T-cell (primary cell): Measurements from ENCODE around the gene SGSM1. TPM values are rescaled to one million over a fixed set of nuclear protein-coding genes. Genes with fewer than 3 reads are reported as not detected.

Experiments
- ATAC-seq, 4 experiments: fragments of 200-7000 bp in 3 of 4; fragments of 150-1000 bp in 1 of 4; cut with Tn5 transposase; replicated peaks in 1 of 4; 1 replicate in 3 of 4; 2 replicates in 1 of 4; pipeline ENCODE4 v1.10.0; 2021; ENCODE audit warnings: moderate library complexity in 3 of 4, mild to moderate bottlenecking in 2 of 4, moderate number of reproducible peaks in 1 of 4
- CTCF ChIA-PET, 2 donors: fragments of 300-600 bp; sonication (Branson Sonifier 250); formaldehyde crosslinking; loops; one replicate each; lab custom pipeline; 2022; ENCODE audit warnings: antibody characterized with exemption in 2 of 2; lab: Charles Lee
- POLR2A ChIA-PET, 2 donors: fragments of 300-600 bp; sonication (Branson Sonifier 250); formaldehyde crosslinking; loops; one replicate each; lab custom pipeline; 2022; ENCODE audit warnings: antibody characterized with exemption in 2 of 2; lab: Charles Lee
- DNase-seq, 35 experiments: peaks; one replicate each; pipeline versions ENCODE4 v3.0.0 to v3.0.0-alpha.2; 2013 to 2023
- H3K27ac ChIP-seq: one replicate; pipeline ENCODE4 v1.5.1; 2013; ENCODE audit warnings: low read length
- H3K27me3 ChIP-seq, 2 experiments: replicated peaks in 1 of 2; 1 replicate in 1 of 2; 2 replicates in 1 of 2; pipeline versions ENCODE4 v1.6.1 to v1.7.0; 2013; ENCODE audit warnings: low read length in 1 of 2, mixed read lengths in 1 of 2; ENCODE audit not compliant: control insufficient read depth in 2 of 2, insufficient read depth in 2 of 2; ENCODE audit errors: extremely low read depth in 1 of 2
- H3K36me3 ChIP-seq, 2 donors: 1 replicate in 1 of 2; 2 replicates in 1 of 2; pipeline versions ENCODE4 v1.6.1 to v1.7.0; 2013; ENCODE audit warnings: low read length in 1 of 2; ENCODE audit not compliant: control insufficient read depth in 2 of 2, insufficient read depth in 1 of 2; ENCODE audit errors: extremely low read depth in 1 of 2
- H3K4me1 ChIP-seq, 2 experiments: 1 replicate in 1 of 2; 2 replicates in 1 of 2; pipeline versions ENCODE4 v1.6.1 to v1.7.0; 2013; ENCODE audit warnings: low read length in 2 of 2, mixed read lengths in 1 of 2; ENCODE audit not compliant: insufficient read depth in 2 of 2, control insufficient read depth in 1 of 2; ENCODE audit errors: extremely low read depth in 1 of 2
- H3K4me3 ChIP-seq, 2 donors: 1 replicate in 1 of 2; 2 replicates in 1 of 2; pipeline versions ENCODE4 v1.5.1 to v1.7.0; 2013; ENCODE audit warnings: mild to moderate bottlenecking in 2 of 2, low read length in 1 of 2, moderate library complexity in 1 of 2; ENCODE audit not compliant: control insufficient read depth in 1 of 2; ENCODE audit errors: extremely low read depth in 1 of 2
- H3K9me3 ChIP-seq: 2 replicates; pipeline ENCODE4 v1.7.0; 2013
- H3K27ac Mint-ChIP-seq, 2 donors: one replicate each; pipeline ENCODE4 v1.8.0; 2020 to 2021; ENCODE audit warnings: mild to moderate bottlenecking in 2 of 2, mixed read lengths in 2 of 2
- H3K27me3 Mint-ChIP-seq, 2 donors: one replicate each; pipeline ENCODE4 v1.8.0; 2021 to 2022; ENCODE audit warnings: mixed read lengths in 2 of 2
- H3K36me3 Mint-ChIP-seq: one replicate; pipeline ENCODE4 v1.8.0; 2021; ENCODE audit warnings: mixed read lengths
- H3K4me1 Mint-ChIP-seq, 3 donors: one replicate each; pipeline ENCODE4 v1.8.0; 2020 to 2022; ENCODE audit warnings: mixed read lengths in 3 of 3, mild to moderate bottlenecking in 1 of 3
- H3K4me3 Mint-ChIP-seq, 3 donors: one replicate each; pipeline ENCODE4 v1.8.0; 2020 to 2022; ENCODE audit warnings: mild to moderate bottlenecking in 3 of 3, mixed read lengths in 3 of 3, moderate library complexity in 3 of 3
- H3K9me3 Mint-ChIP-seq, 3 donors: one replicate each; pipeline ENCODE4 v1.8.0; 2020 to 2022; ENCODE audit warnings: mixed read lengths in 3 of 3
- WGBS: methylation state at CpG from one replicate; pipeline ENCODE4 v1.1.5; 2013; ENCODE audit warnings: missing lambda C conversion rate; ENCODE audit not compliant: insufficient coverage; 5-methylcytosine and 5-hydroxymethylcytosine counted together
- total RNA-seq, 35 experiments: library from RNA in 6 of 35; stranded (reverse) in 6 of 35; fragments of 120-200 nt in 1 of 35; gene quantifications; one replicate each; pipeline versions ENCODE4 v1.2.1 to v1.2.4 and lab custom pipeline; 2013 to 2026

SGSM1 gene
- total RNA-seq, 5 donors from 2014 or later (not counting 1 experiment from before 2014, with no cell fraction given): 0.82 to 2.1 (median 1.7) TPM

DNA sequence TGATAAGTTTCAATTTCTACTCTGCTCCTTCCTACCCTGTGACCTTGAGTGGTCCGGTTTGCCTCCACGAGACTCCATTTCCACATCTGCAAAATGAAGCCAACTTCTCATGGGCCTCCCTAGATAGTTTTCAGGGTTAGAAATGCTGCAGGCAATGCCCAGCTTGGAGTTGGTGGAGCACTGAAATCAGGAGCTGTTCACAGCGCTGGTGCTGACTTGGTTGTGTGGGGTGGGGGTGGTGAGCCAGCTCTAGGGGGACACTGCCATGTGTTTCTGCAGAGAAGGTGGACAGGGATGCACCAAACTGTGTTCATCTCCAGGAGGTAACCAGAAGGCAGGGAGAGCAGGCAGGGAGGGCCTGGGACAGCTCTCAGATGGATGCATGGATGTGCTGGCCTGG is 37.0 kb downstream of the SGSM1 start:
- no peaks in the 10 kb centered on the region for H3K9me3 Mint-ChIP-seq
- H3K4me3 ChIP-seq: no peak overlapping the region
- ATAC-seq: no peak
- no peaks in the 10 kb centered on the region for H3K27me3 Mint-ChIP-seq
- no peaks in the 10 kb centered on the region for H3K9me3 ChIP-seq
- peaks cover 0 to 24% of the 10 kb centered on the region in 2 experiments for H3K4me1 ChIP-seq
- peaks cover 0 to 18% (median 6%) of the 10 kb centered on the region in 3 donors for H3K4me1 Mint-ChIP-seq
- H3K27me3 ChIP-seq: peaks cover 0 to 4% of the 10 kb centered on the region in 2 experiments
- POLR2A ChIA-PET: no interaction called here
- DNase-seq: no peak
- WGBS: 93% methylated on average over 1 of the region's 3 CpGs
- peaks cover 4% of the 10 kb centered on the region for H3K36me3 Mint-ChIP-seq
- no peaks in the 10 kb centered on the region for H3K36me3 ChIP-seq
- H3K27ac ChIP-seq: no peak overlapping the region
- CTCF ChIA-PET: no interaction called here
- no peak overlapping the region for H3K4me3 Mint-ChIP-seq
- H3K27ac Mint-ChIP-seq: no peak overlapping the region

DNA sequence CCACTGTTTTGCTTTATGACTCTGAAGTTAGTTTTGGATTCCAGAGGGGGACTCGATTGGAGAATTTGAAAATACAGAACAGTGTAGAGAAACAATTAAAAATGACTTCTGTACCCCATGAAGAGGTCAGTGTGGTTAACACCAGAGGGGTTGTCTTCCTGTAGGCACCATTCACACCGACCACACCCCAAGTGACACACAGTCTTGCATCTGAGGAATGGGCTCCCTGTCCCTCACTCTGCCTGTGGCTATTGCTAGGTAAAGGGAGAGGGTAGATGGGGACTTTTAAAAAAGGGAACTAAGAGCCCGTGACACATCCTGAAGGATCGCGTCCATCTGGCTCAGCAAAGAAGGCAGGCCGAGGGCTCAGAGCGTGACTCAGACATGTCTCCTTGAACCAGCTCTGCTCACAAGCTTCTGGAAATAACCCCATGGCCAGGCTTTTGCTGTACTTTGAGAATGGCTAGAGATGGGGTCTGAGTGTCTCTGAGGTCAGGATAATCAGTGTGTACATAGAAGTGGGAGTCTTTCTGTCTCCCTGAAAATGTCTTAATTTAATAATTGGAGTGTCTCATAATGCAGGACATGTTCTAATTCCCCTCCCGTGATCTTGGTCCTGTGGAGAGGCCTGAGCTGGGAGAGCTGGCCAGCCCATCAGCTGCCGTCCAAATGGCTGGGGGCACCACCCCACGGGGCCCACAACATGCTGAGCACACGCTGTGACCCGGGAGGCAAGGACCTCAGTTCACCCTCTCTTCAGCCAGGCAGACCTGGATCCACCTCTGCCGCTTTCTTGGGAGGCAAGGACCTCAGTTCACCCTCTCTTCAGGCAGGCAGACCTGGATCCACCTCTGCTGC is 39.3 kb downstream of the SGSM1 start:
- Histone ChIP-seq H3K36me3 (no peaks in the 10 kb centered on the region), H3K9me3 (no peaks in the 10 kb centered on the region), H3K4me3 (no peak overlapping the region), H3K27me3 (peaks cover 0 to 4% of the 10 kb centered on the region in 2 experiments), H3K4me1 (peaks cover 0 to 24% of the 10 kb centered on the region in 2 experiments), H3K27ac (no peak overlapping the region)
- ChIA-PET CTCF (interaction anchor here in 1 of 2 donors (0.5 to 0.6 kb wide), 2 partner anchors 12 to 162 kb away, joined by 3 read pairs; no protein-coding TSS in a partner anchor), POLR2A (no interaction called here)
- no peaks in the 10 kb centered on the region for H3K9me3 Mint-ChIP-seq
- H3K27ac Mint-ChIP-seq: peak overlapping the region in 1 of 2 donors; percentile 47
- ATAC-seq (peak in 1 of 4 experiments; percentile 50), DNase-seq (peak in 5 of 35 experiments; percentile 1 to 12 (median 5))
- WGBS: 56% methylated on average over 11 of the region's 13 CpGs
- no peak overlapping the region for H3K4me3 Mint-ChIP-seq
- peaks cover 0 to 19% (median 6%) of the 10 kb centered on the region in 3 donors for H3K4me1 Mint-ChIP-seq
- no peaks in the 10 kb centered on the region for H3K27me3 Mint-ChIP-seq
- H3K36me3 Mint-ChIP-seq: no peaks in the 10 kb centered on the region

DNA sequence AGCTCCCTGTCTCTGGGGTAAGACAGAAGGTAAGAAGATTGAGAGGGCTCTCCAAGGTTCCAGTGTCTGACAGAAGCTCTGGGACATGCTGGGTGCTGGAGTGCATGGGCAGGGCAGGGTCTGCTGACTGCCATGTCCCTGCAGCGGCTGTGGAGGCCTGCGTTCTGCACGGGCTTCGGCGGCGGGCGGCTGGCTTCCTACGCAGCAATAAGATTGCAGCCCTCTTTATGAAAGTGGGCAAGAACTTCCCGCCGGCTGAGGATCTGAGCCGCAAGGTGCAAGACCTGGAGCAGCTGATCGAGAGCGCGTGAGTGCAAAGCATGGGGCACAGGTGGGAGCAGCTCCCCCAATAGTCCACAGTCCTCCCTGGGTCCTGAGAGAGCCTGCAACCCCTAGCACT is 41.5 kb downstream of the SGSM1 start:
- Mint-ChIP-seq H3K36me3 (no peaks in the 10 kb centered on the region), H3K4me1 (peaks cover 0 to 22% (median 9%) of the 10 kb centered on the region in 3 donors), H3K27ac (no peak overlapping the region), H3K9me3 (no peaks in the 10 kb centered on the region), H3K27me3 (no peaks in the 10 kb centered on the region), H3K4me3 (no peak overlapping the region)
- H3K9me3 ChIP-seq: no peaks in the 10 kb centered on the region
- peaks cover 0 to 4% of the 10 kb centered on the region in 2 experiments for H3K27me3 ChIP-seq
- no peak overlapping the region for H3K4me3 ChIP-seq
- ChIA-PET CTCF (no interaction called here), POLR2A (no interaction called here)
- 96% methylated on average over 14 of the region's 14 CpGs for WGBS
- no peak for ATAC-seq
- DNase-seq: no peak
- H3K27ac ChIP-seq: no peak overlapping the region
- peaks cover 0 to 24% of the 10 kb centered on the region in 2 experiments for H3K4me1 ChIP-seq
- no peaks in the 10 kb centered on the region for H3K36me3 ChIP-seq

GRCh38 chr22:24848559-24849168 is 42.7 kb downstream of the SGSM1 start:
- WGBS: 37% methylated on average over 3 of the region's 4 CpGs
- ChIA-PET POLR2A (no interaction called here), CTCF (interaction anchor here (0.7 to 1.5 kb wide), 2 partner anchors 27 to 79 kb away, joined by 3 to 4 read pairs; no protein-coding TSS in a partner anchor)
- no peaks in the 10 kb centered on the region for H3K36me3 Mint-ChIP-seq
- Histone ChIP-seq H3K9me3 (no peaks in the 10 kb centered on the region), H3K36me3 (no peaks in the 10 kb centered on the region), H3K4me3 (no peak overlapping the region), H3K27ac (no peak overlapping the region), H3K4me1 (peaks cover 0 to 19% of the 10 kb centered on the region in 2 experiments), H3K27me3 (peaks cover 0 to 4% of the 10 kb centered on the region in 2 experiments)
- peaks cover 0 to 20% (median 9%) of the 10 kb centered on the region in 3 donors for H3K4me1 Mint-ChIP-seq
- DNase-seq: no peak
- H3K9me3 Mint-ChIP-seq: no peaks in the 10 kb centered on the region
- no peak for ATAC-seq
- no peak overlapping the region for H3K27ac Mint-ChIP-seq
- H3K27me3 Mint-ChIP-seq: no peaks in the 10 kb centered on the region
- no peak overlapping the region for H3K4me3 Mint-ChIP-seq

DNA sequence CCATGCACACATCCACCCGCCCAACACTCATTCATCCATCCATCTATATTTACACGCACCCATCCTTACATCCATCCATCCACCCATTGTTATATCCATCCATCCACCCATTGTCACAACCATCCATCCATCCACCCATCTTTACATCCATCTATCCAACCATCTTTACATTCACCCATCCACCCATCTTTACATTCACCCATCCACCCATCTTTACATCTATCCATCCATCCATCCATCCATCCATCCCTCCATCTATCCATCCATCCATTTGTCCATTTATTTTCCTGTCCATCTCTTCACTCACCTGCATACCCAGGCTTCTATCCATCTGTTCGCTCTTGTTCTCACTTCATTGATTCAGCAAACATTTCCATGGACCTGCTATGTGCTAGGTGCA is 49.8 kb downstream of the SGSM1 start:
- ATAC-seq: no peak
- no peak overlapping the region for H3K4me3 ChIP-seq
- DNase-seq: no peak
- ChIA-PET POLR2A (no interaction called here), CTCF (no interaction called here)
- no peaks in the 10 kb centered on the region for H3K4me1 ChIP-seq
- H3K36me3 ChIP-seq: no peaks in the 10 kb centered on the region
- H3K27ac Mint-ChIP-seq: no peak overlapping the region
- no peaks in the 10 kb centered on the region for H3K9me3 ChIP-seq
- no peaks in the 10 kb centered on the region for H3K9me3 Mint-ChIP-seq
- 83% methylated on average over 3 of the region's 3 CpGs for WGBS
- no peak overlapping the region for H3K4me3 Mint-ChIP-seq
- peaks cover 20% of the 10 kb centered on the region for H3K36me3 Mint-ChIP-seq
- no peaks in the 10 kb centered on the region for H3K4me1 Mint-ChIP-seq
- peaks cover 0 to 2% of the 10 kb centered on the region in 2 experiments for H3K27me3 ChIP-seq
- H3K27me3 Mint-ChIP-seq: no peaks in the 10 kb centered on the region
- no peak overlapping the region for H3K27ac ChIP-seq

GRCh38 chr22:24857576-24857975 is 51.6 kb downstream of the SGSM1 start:
- H3K4me1 Mint-ChIP-seq: no peaks in the 10 kb centered on the region
- H3K4me1 ChIP-seq: no peaks in the 10 kb centered on the region
- H3K27ac ChIP-seq: no peak overlapping the region
- H3K27me3 Mint-ChIP-seq: no peaks in the 10 kb centered on the region
- peaks cover 0 to 2% of the 10 kb centered on the region in 2 experiments for H3K27me3 ChIP-seq
- WGBS: no CpG with 5 or more reads among the region's 2 CpGs
- no peaks in the 10 kb centered on the region for H3K36me3 ChIP-seq
- H3K4me3 Mint-ChIP-seq: no peak overlapping the region
- peaks cover 20% of the 10 kb centered on the region for H3K36me3 Mint-ChIP-seq
- H3K27ac Mint-ChIP-seq: no peak overlapping the region
- DNase-seq (no peak), ATAC-seq (no peak)
- H3K4me3 ChIP-seq: no peak overlapping the region
- no peaks in the 10 kb centered on the region for H3K9me3 Mint-ChIP-seq
- ChIA-PET POLR2A (interaction anchor here (0.6 kb wide), 2 partner anchors 34 to 81 kb away, joined by 3 read pairs; no protein-coding TSS in a partner anchor), CTCF (interaction anchor here (0.6 to 1.0 kb wide), 2 partner anchors 12 to 87 kb away, joined by 3 to 4 read pairs; no protein-coding TSS in a partner anchor)
- H3K9me3 ChIP-seq: no peaks in the 10 kb centered on the region
